Measurements from ENCODE around the gene MYO1B.

Gene MYO1B

GRCh38 chr2:191369034-191369433, 123.8 kb downstream of the MYO1B start:
- DNase-seq = no peak

DNA sequence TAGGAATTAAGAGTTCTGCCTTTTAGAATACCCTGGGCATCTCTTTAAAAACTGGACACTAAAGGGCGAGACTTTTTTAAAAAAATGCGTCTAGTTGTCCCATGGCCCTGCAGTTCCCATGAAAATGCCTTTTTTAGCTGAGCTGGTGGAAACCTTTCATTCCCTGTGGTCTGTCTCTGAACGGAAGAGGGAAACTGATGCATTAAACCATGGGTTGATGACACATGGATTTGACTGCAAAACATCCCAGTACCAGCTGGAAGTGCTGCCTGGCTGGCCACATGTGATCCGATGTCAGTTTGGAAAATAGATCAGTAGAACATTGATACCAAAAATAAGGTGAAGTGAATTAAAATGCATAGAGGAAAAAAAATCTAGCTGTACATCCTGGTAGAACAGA, 129.2 kb downstream of the MYO1B start:
- DNase-seq = no peak

- no peak for DNase-seq
Observed at GRCh38 chr2:191374939-191375338, 129.7 kb downstream of the MYO1B start.

GRCh38 chr2:191376981-191377629, 131.9 kb downstream of the MYO1B start:
- DNase-seq = peak; percentile 8 to 49

DNA sequence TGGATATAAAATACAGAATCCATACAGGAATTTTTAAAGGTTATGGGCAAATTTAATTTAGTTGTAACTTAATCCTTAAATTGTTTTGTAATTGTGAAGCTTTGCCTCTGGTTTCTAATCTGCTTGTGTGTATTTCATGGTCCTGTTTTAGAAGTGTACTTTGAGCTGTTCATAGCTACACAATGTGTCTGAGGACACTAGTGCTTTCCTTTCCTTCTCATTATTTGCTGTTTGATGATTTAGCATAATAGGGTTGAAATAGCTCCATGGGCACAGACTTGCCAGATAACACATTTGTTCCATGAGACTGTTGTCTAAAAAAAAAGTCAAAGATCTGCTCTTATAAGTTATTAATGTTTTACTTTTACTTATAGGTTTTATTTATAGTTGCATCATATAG, 134.2 kb downstream of the MYO1B start:
- DNase-seq = no peak

DNA sequence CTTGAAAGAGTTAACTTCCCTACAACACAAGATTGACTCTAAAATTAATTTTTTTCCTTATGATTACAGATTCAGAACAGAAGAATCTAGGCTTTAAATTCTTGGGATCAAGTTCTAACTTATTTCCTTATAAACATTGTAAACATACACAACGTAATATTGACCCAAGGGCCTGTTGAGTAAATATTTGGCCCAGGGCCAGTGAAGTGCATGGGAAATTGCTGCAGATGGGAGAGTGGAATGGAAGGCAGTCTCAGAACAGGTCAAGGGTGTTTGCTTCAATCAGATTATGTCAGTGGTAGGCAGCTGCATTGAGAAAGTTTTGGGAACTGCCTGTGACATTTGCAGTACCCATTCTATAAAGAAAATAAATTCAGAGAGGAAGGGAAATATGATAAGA, 137.6 kb downstream of the MYO1B start:
- no peak for DNase-seq

- DNase-seq = no peak
Observed at GRCh38 chr2:191383486-191383885, 138.3 kb downstream of the MYO1B start.

DNA sequence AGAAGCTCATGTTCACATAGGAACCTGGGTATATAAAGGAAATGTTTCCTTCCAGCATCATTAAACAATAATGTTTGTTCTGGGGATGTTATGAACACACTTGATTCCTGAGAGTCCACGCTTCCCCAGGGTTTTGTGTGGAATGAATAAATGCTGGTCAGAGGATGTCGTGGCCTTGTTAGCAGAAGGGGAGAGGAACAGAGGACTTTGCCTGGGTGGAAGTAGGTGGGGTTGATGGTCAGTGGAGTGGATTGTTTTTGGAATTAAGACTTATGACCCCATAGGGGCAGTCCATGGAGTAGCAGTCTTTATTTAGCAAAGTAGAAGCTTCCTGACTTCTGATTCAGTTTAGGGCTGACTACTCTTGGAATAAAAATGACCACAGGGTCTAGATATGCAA, 139.6 kb downstream of the MYO1B start:
- no peak for DNase-seq

DNA sequence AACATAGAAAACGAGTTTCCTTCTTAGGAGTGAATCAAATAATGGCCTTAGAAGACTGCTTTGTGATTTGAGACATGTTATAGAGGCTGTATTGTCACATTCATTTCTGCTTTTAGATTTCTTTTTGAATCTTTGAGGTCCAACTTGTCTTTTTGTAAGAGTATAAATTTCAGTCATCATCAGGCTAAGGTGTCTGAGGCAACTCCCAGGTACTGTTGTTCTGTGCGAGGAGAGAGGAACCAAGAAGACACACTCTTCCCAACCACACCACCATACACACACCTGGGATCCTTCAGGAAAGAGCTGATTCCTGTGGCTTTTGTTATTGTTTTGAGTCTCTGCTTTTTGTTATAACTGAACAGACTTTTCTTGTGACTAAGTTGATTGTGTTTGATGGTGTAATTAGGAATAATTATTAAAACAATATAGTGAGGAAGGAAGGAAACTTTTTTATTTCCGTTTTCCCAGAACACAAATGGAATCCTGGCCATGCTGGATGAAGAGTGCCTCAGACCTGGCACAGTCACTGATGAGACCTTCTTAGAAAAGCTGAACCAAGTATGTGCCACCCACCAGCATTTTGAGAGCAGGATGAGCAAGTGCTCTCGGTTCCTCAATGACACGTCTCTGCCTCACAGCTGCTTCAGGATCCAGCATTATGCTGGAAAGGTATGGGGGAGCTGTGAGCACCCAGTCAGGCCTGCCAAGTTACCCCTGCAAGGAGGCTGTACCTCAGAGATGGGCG, 140.4 kb downstream of the MYO1B start:
- no peak for DNase-seq

DNA sequence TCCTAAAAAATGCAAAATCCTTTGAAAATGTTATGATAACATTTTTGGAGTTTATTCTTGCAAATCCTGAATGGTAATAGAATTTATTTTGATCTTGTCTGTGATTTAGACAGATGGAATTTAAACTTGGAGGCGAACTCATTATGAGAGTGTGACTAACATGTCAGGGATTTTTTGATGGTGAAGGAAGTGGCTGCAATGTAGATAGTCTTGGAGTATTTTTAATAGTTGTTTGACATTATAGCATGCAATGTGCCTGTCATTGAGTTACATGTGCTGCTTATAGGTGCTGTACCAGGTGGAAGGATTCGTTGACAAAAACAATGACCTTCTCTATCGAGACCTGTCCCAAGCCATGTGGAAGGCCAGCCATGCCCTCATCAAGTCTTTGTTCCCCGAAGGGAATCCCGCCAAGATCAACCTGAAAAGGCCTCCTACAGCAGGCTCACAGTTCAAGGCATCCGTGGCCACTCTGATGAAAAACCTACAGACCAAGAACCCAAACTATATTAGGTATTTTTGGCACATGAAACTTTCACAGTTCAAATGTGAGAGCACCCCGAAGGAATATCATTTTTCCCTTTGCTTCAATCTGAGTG, 141.8 kb downstream of the MYO1B start:
- DNase-seq = no peak

DNA sequence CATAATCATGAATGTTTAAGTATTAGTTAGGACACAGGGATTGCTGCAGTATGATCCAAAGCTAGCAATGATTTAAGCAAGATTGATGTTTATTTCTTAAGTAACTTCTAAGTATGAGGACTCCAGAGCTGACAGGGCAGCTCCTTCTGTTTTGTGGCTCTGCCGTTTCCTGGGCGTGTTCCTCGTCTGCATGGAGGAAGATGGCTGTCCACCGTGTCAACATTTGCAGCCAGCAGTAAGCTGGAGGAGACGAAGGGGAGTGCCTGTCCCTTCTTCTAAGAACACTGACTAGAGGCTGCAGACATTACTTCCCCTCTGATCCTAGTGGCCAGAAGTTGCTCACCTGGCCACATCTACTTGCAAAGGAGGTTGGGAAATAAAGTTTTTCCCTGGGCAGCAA, 144.1 kb downstream of the MYO1B start:
- DNase-seq = no peak

- no peak for DNase-seq
Observed at GRCh38 chr2:191391171-191391570, 146.0 kb downstream of the MYO1B start.

DNA sequence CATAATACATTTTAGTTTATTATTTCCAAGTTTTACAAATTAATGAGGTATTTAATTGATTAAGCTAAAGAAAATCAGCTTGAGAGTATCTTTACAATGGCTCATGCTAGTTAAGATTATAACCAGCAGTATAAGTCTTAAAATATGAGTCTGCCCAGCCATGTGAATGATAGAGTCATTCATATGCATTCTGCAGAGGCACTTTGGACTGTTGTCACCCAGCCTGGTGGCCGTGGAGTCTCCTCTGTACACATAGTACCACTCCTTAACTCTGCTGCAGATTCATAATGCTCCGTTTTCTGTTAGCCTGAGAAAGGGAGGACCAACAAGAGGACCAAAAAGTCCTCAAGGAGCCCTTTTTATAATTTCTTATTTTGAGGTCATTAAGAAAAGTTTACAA, 148.8 kb downstream of the MYO1B start:
- no peak for DNase-seq

GRCh38 chr2:191396794-191397193, 151.6 kb downstream of the MYO1B start:
- no peak for DNase-seq

DNA sequence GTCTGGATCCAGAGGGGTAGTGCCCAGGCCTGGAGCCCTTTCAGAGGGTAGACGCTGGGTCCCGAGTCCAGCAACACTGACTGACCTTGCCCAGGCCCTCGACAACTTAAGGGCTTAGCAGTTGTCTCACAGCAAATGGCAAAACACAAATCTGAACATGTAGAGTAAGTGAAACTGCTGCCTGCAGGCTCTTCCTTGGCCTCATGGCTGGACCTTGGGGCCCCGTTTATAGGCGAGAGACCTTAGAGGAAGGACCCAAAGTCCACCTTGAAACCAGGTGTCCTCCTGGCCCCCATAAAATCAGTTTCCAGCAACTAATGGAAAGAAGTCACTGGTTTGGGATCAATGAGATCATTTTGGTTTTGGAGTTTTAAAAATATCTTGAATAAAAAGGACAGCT, 154.4 kb downstream of the MYO1B start:
- DNase-seq = no peak

GRCh38 chr2:191401287-191401686, 156.1 kb downstream of the MYO1B start:
- no peak for DNase-seq

- DNase-seq = no peak
Observed at GRCh38 chr2:191402966-191403565, 157.9 kb downstream of the MYO1B start.

DNA sequence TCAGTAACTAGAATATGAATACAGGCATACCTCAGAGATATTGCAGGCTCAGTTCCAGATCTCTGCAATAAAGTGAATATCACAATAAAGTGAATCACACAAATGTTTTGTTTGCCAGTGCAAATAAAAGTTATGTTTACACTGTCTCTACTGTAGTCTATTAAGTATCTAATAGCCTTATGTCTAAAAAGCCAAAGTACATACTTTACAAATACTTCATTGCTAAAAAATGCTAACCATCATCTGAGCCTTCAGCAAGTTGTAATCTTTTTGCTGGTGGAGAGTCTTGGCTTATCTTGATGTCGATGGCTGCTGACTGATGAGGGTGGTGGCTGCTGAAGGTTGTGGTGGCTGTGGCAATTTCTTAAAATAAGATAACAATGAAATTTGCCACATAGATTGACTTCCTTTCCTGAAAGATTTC, 159.4 kb downstream of the MYO1B start:
- DNase-seq = no peak

DNA sequence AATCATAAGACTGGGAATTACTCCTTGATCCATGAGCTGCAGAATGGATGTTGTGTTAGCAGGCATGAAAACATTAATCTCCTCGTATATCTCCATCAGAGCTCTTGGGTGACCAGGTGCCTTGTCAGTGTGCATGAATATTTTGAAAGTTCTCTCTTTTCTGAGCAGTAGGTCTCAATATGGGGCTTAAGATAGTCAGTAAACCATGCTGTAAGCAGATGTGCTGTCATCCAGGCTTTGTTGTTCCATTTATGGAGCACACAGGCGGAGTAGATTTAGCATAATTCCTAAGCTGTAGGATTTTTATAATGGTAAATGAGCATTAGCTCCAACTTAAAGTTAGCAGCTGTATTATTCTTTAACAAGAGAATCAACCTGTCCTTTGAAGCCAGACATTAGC, 160.3 kb downstream of the MYO1B start:
- no peak for DNase-seq

DNA sequence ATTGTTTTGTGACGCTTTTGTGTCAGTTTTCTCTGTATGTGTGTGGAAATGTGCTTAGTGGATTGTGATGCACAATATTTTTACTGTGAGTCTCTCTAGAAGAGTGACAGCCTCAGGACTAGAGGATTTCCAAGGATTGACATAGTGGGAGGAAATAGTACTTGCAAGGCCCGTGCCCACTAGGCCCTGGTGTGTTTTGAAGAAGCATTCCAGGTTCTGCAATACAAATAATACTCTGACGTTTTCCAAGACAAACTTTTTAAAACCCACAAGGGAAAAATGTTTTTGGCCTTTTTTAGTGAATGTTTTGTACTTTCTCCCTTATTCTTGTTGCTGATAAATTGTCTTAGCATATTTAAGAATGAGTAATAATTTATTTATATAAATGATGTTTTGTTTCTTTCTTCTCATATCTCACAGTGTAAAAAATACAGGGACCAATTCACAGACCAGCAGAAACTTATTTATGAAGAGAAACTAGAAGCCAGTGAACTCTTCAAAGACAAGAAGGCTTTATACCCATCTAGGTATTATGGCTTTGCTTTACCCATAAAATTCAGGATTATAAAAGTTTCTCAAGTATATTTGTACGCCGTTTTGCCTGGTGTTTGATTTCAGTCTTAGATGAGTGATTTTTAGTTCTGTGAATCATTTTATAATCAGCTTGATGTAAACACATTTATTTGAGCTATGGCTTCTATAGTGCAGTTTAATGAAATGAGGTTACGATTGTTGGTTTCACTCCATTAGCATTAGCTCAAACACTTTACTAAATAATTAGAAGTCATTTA, 165.6 kb downstream of the MYO1B start:
- no peak for DNase-seq

DNA sequence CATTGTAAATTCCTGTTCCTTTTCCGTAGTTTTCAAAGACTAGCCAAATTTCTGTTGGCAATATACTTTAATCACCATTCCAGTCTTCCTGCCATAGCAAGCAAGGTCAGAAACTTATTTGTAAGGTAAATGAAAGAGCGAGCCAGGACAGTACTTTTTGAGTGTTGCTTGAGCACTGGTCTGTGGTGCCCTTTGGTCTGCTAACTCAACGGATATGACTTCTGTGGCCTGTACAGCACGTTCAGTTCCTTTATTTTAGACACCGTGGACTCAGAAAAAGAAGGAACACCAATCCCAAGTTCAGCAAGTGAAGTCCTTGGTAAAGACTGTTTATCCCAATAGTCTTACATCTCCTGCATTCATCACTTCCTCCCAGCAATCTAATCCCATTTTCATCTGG, 166.3 kb downstream of the MYO1B start:
- DNase-seq = no peak

DNA sequence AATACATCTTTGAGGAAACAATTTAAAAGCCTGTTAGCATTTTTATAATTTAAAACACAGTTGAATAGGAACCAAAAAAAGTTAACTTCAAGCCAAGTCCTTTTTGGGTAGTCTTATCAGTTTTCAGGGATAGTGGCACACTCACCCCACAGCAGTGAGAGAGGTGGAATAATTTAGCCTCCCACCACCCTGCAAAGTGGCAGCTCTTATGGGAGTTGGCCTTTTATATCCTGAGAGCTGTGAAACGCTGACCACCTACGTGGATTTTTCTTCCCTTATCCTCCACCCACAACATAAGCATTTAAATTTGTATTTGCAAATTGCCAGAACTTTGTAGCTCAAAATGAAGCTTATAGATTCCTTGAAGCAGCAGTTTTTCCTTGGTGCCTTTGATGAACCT, 167.1 kb downstream of the MYO1B start:
- DNase-seq = no peak

- DNase-seq = no peak
Observed at GRCh38 chr2:191415101-191415500, 169.9 kb downstream of the MYO1B start.
